ENCODE data around the gene SPINK2.

The SPINK2 gene

GRCh38 chr4:56787380-56787779, 34.1 kb downstream of the SPINK2 start:
- TF ChIP-seq CTCF (IDR thresholded peaks at IDR 0.05; ENCODE audit: borderline replicate concordance, insufficient read depth, low read depth, low read length), result no peak
- H3K4me3 ChIP-seq (ENCODE audit: low read depth, low read length), result no peak overlapping the region

GRCh38 chr4:56786955-56787354, 34.5 kb downstream of the SPINK2 start:
- no peak for TF ChIP-seq CTCF (IDR thresholded peaks at IDR 0.05; ENCODE audit: borderline replicate concordance, insufficient read depth, low read depth, low read length)
- H3K4me3 ChIP-seq (ENCODE audit: low read depth, low read length), result no peak overlapping the region

GRCh38 chr4:56783986-56784385, 37.5 kb downstream of the SPINK2 start:
- no peak overlapping the region for H3K4me3 ChIP-seq (ENCODE audit: low read depth, low read length)
- TF ChIP-seq CTCF (IDR thresholded peaks at IDR 0.05; ENCODE audit: borderline replicate concordance, insufficient read depth, low read depth, low read length), result no peak

GRCh38 chr4:56782019-56782418, 39.5 kb downstream of the SPINK2 start:
- no peak overlapping the region for H3K4me3 ChIP-seq (ENCODE audit: low read depth, low read length)
- no peak for TF ChIP-seq CTCF (IDR thresholded peaks at IDR 0.05; ENCODE audit: borderline replicate concordance, insufficient read depth, low read depth, low read length)

GRCh38 chr4:56773346-56773745, 48.2 kb downstream of the SPINK2 start:
- no peak for TF ChIP-seq CTCF (IDR thresholded peaks at IDR 0.05; ENCODE audit: borderline replicate concordance, insufficient read depth, low read depth, low read length)
- H3K4me3 ChIP-seq (ENCODE audit: low read depth, low read length), result no peak overlapping the region

- no peak for TF ChIP-seq CTCF (IDR thresholded peaks at IDR 0.05; ENCODE audit: borderline replicate concordance, insufficient read depth, low read depth, low read length)
- H3K4me3 ChIP-seq (ENCODE audit: low read depth, low read length), result no peak overlapping the region
Observed at GRCh38 chr4:56772134-56772533, 49.4 kb downstream of the SPINK2 start.

- TF ChIP-seq CTCF (IDR thresholded peaks at IDR 0.05; ENCODE audit: borderline replicate concordance, insufficient read depth, low read depth, low read length), result no peak
Observed at GRCh38 chr4:56768763-56769162, 52.7 kb downstream of the SPINK2 start.

More at GRCh38 chr4:56768763-56769162, 52.7 kb downstream of the SPINK2 start:
- H3K4me3 ChIP-seq (ENCODE audit: low read depth, low read length), result no peak overlapping the region

Data from GM12875 (cell line).